T-helper 1 cell (primary cell): Measurements from ENCODE around the gene TMEM131.
"Not testable (repeated sequence)": the region's sequence is repeated elsewhere in the genome, so short reads cannot be mapped to it uniquely, and the experiment has no call there.

Experiments
- DNase-seq, 5 donors: peaks; one replicate each; pipeline ENCODE4 v3.0.0-alpha.2; 2012 to 2020

The TMEM131 gene

GRCh38 chr2:97717613-97717995, 278.1 kb downstream of the TMEM131 start:
- DNase-seq: no peak

- no peak for DNase-seq
Observed at GRCh38 chr2:97716695-97717612, 278.8 kb downstream of the TMEM131 start.

- no peak for DNase-seq
Observed at GRCh38 chr2:97715951-97716694, 279.6 kb downstream of the TMEM131 start.

GRCh38 chr2:97714950-97715652, 280.6 kb downstream of the TMEM131 start:
- no peak for DNase-seq

- peak in 1 of 5 donors; percentile 42 for DNase-seq
Observed at GRCh38 chr2:97714084-97714949, 281.4 kb downstream of the TMEM131 start.

GRCh38 chr2:97713296-97714083, 282.3 kb downstream of the TMEM131 start, which contains the start of gene ZAP70:
Gene ZAP70, plus strand, starts transcription at chr2:97713576. Its CDS starts 10,461 bp downstream, at chr2:97724037.
- peak; percentile 23 to 86 (median 55) for DNase-seq

- peak in 3 of 5 donors; percentile 31 to 52 (median 33) for DNase-seq
Observed at GRCh38 chr2:97712693-97713295, 283.0 kb downstream of the TMEM131 start.

GRCh38 chr2:97712175-97712574, 283.6 kb downstream of the TMEM131 start:
- not testable (repeated sequence) for DNase-seq

GRCh38 chr2:97711394-97711711, 284.4 kb downstream of the TMEM131 start:
- DNase-seq: no peak

GRCh38 chr2:97708608-97709007, 287.1 kb downstream of the TMEM131 start:
- DNase-seq: no peak

- DNase-seq: no peak
Observed at GRCh38 chr2:97708048-97708380, 287.7 kb downstream of the TMEM131 start.

- DNase-seq: no peak
Observed at GRCh38 chr2:97707362-97708047, 288.2 kb downstream of the TMEM131 start.

- DNase-seq: no peak
Observed at GRCh38 chr2:97706708-97707345, 288.9 kb downstream of the TMEM131 start.
